ENCODE measurements around the gene PKDREJ. TPM values are rescaled to one million over a fixed set of nuclear protein-coding genes. Genes with fewer than 3 reads are reported as not detected.

The PKDREJ gene
- total RNA-seq, 1 experiment from 2014 or later = not detected

Other genes starting within 250 kb of the PKDREJ start
- 8.7 and 16.7 TPM in 2 replicates for gene PPARA, start 112.8 kb downstream of the PKDREJ start, total RNA-seq (2014; rRNA removed; shearing (Covaris generic))
- 2.4 and 5.3 TPM in 2 replicates for gene CDPF1, start 13.1 kb downstream of the PKDREJ start, total RNA-seq (2014; rRNA removed; shearing (Covaris generic))
- gene TTC38, start 4.7 kb upstream of the PKDREJ start, total RNA-seq (2014; rRNA removed; shearing (Covaris generic)) = 30.3 and 34.4 TPM in 2 replicates
- 21.5 and 23.2 TPM in 2 replicates for gene GTSE1, start 33.5 kb upstream of the PKDREJ start, total RNA-seq (2014; rRNA removed; shearing (Covaris generic))
- 30.3 and 32.3 TPM in 2 replicates for gene TRMU, start 72.4 kb upstream of the PKDREJ start, total RNA-seq (2014; rRNA removed; shearing (Covaris generic))